Gastroesophageal sphincter (tissue), 3 donors: Measurements from ENCODE around the gene CATSPERZ.

Source experiments
- EP300 ChIP-seq: sonication (generic); formaldehyde crosslinking; IDR thresholded peaks from one replicate; pipeline ENCODE4 v1.6.1; 2017; ENCODE audit warnings: antibody characterized with exemption, mild to moderate bottlenecking
- POLR2AphosphoS5 ChIP-seq: sonication (generic); formaldehyde crosslinking; IDR thresholded peaks from one replicate; pipeline ENCODE4 v1.6.1; 2017; ENCODE audit warnings: antibody characterized with exemption
- TF ChIP-seq, protein P1 (sequence below), 4 experiments: fragments of 200-600 bp in 2 of 4; fragments of 450-650 bp in 2 of 4; sonication (generic) in 1 of 4; IDR thresholded peaks; one replicate each; pipeline ENCODE4 v1.5.1; 2017 to 2019; ENCODE audit warnings: antibody characterized with exemption in 4 of 4, mild to moderate bottlenecking in 2 of 4, moderate library complexity in 2 of 4

DNA sequence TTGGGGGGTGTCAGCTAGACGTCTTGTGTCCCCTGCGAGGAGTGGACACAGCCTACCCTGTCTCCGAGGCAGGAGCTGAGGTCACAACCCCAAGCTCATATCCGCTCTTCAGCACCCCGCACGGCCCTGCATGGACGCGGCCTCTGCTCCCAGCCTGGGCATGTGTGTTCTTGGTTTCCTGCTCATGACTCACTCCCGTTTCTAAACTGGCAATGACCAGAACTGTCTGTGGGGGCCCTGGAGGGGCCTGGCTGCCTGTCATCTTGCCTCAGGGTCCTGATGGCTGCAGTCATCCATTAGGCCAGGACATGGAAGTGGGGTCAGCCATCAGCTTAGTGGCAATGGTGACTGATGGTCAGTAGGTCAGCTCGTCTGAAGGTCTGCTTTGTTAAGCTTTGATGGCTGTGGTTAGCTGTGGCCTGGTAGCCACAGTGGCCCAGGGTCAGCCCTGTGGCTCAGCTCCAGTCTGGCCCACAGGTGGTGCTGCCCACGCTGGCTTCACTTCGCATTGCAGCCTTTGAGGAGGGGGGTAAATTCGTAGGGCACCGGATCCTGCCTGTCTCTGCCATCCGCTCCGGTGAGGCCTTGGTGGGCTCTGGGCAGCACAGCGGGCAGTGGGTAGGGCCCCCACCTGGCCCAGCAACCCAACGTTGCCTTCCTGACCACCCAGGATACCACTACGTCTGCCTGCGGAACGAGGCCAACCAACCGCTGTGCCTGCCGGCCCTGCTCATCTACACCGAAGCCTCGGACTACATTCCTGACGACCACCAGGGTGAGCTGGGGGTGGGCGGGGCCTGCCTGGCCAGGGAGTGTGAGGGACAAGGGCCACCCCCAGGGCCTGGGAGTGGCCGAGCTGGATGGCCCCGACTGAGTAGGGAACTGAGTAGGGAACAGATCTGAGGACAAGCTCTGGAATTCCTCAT lies 36.9 kb upstream of the CATSPERZ start:
- TF ChIP-seq, protein P1, sequence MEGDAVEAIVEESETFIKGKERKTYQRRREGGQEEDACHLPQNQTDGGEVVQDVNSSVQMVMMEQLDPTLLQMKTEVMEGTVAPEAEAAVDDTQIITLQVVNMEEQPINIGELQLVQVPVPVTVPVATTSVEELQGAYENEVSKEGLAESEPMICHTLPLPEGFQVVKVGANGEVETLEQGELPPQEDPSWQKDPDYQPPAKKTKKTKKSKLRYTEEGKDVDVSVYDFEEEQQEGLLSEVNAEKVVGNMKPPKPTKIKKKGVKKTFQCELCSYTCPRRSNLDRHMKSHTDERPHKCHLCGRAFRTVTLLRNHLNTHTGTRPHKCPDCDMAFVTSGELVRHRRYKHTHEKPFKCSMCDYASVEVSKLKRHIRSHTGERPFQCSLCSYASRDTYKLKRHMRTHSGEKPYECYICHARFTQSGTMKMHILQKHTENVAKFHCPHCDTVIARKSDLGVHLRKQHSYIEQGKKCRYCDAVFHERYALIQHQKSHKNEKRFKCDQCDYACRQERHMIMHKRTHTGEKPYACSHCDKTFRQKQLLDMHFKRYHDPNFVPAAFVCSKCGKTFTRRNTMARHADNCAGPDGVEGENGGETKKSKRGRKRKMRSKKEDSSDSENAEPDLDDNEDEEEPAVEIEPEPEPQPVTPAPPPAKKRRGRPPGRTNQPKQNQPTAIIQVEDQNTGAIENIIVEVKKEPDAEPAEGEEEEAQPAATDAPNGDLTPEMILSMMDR (IDR thresholded peaks at IDR 0.05) = no peak
- TF ChIP-seq EP300 = no peak
- TF ChIP-seq POLR2AphosphoS5 = no peak
